Amniotic epithelial cell (primary cell): ENCODE measurements around the gene ARPC2.

Source experiments
- DNase-seq: peaks from one replicate; pipeline ENCODE4 v3.0.0-alpha.2; 2010; ENCODE audit warnings: low read depth

ARPC2 gene

DNA sequence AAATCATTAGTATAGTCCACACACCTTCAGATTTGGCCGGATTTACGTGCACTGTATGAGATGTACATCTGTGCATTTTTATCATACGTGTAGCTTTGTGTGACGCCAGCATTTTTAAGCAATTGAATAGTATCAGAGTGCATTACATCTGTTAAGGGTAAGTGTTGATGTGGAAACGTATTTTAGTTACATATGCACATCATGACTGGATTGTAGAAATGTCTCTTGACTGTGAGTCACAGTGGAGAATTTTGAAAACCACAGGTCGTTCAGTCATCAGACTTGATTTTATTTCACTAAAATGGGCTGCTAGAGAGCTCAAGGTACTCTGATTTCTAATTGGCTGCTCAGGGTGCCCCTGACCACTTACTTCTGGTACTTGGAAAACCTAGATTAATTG, 38.5 kb downstream of the ARPC2 start:
- DNase-seq, result peak; percentile 90

DNA sequence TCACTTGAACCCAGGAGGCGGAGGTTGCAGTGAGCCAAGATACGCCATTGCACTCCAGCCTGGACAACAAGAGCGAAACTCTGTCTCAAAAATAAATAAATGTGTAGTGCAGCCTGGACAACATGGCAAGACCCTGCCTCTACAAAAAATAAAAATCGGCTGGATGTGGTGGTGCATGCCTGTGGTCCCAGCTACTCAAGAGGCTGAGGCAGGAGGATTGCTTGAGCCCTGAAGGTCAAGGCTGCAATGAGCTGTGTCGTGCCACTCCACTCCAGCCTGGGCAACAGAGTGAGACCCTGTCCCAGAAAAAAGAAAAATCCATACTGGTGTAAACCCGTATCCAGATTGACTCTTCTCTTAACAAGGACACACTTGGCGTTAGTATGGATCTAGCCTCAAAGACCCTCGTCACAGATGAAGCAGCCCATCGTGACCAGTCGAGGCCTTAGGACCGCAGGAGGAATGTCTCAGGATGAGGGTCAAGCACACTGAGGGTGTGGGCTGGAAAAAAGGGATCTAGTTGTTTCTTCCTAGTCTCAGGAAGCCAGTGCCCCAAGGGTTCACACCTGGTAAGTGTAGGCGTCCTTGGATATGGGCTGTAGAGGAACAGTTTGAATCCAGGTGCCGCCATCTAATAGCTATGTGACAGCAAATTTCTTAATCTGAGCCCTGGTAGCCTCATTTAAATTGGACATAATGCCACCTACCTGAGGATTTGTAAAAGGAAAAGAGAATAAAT, 39.8 kb downstream of the ARPC2 start:
- DNase-seq, result no peak

DNA sequence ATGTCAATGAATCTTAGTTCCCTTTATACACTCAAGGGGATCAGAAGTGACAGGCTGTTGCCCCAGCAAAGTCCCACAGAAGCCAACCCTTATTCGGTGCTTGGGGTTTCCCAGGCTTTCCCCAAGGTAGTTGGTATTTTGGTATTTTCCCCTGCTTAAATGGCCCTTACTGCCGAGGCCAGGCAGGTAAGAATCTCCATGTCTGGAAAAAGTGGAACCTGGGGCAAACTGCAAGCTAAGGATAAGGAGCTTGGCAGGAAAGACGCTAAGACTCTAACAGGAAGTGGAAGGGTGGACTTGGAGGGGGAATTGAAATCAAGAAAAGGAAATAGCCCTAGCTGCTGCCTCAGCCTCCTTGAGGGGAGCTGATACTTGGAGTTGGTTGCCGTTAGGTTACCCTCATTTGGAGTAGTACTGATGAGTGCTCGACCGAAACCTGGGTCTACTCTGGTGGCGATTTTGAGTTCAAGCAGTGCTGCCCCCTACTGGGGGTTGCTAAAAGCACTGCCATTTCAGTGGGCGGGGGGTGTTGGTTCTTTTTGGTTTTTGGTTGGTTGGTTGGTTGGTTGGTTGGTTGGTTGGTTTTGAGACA, 40.5 kb downstream of the ARPC2 start:
- DNase-seq, result no peak

DNA sequence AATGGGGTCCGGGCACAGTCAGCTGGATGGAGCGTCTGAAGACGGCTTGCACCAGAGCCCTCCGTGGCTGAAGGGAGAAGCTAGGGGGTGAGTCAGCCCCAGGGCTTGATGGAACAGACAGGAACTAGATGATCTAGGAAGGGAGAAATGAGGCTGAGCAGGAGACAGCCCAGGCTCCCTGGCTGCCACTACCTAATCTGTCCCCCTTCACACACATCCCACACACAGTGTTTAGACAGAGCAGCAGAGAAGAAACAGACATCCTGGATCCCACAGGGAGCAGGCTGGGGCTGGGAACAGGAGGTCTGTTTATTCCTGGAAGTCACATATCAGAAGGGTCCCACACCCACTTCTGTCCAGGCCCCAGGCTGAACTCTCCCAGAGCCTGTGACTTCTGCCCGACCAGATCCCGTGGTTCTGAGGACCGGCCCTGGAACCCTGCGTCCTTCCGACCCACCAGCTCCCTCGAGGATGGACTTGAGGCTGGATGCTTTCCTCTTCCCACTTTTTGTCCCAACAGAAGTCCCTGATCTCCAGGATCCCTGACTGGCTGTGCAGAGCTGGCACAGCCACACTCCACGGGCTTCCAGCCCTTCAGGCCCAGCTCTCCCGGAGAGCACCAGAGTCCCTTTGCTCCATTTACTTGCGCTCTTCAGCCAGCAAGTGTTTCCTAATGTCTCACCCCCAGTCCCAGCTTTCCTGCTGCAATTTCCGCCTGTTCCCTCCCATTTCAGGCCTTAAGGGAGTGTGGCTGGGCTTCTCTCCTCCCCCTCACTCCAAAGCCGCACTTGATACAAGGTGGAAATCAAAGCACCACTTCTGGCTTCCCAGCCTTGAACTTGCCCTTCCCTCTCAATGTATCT, 42.3 kb downstream of the ARPC2 start:
- DNase-seq, result peak; percentile 97

DNA sequence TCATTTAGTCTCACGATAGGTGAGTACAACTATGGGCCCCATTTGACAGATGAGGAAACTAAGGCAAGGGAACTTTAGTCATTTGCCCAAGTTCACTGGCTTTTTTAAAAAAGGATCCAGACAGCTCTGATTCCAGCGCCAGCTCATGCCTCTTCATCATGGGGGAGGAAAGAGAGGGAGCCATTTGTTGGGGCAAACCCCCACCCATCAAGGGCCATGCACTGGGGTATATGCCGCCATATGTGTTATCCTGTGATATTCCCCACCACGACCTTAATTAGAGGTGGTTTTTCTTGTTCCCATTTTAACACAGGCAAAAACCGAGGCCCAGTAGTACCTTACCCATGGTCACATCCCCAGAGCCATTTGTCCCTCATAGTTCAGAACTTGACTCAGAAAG, 43.2 kb downstream of the ARPC2 start:
- DNase-seq, result no peak

DNA sequence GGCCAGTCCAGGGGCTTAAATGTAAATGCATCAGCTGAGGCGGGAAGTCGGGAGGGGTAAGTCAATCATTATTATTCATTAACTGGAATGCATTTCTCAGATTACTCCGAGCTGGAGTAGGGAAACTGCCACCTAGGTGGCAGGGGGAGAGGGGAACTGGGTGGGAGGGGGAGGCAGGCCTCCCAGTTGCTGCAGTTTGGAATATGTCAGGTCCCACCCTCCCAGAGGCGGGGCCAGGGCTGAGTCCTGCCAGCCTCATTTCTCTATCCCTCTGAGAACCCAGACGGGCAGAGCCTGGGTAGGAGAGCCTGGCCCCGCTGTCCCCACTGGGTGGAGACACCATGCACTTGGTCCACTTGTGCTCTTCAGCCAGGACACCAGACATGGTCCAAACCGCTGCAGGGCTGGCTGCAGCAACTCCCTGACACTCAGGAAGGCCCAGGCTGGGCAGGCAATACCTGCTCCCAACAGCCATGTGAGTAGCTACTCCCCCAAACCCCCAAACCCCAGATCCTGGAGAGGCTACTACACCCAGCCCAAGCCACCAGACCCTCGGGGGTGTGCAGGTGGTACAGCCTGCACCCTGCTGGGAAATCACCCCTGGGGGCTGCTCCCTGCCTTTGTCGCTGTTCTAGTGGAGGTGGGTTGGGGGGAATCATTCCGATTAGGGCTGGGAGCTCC, 43.9 kb downstream of the ARPC2 start, which contains the start of gene GPBAR1:
TSS of gene GPBAR1 (plus strand) at position 274 of the 681 bp plus-strand sequence. CDS start 1,710 bp downstream, outside the sequence.
- no peak for DNase-seq

DNA sequence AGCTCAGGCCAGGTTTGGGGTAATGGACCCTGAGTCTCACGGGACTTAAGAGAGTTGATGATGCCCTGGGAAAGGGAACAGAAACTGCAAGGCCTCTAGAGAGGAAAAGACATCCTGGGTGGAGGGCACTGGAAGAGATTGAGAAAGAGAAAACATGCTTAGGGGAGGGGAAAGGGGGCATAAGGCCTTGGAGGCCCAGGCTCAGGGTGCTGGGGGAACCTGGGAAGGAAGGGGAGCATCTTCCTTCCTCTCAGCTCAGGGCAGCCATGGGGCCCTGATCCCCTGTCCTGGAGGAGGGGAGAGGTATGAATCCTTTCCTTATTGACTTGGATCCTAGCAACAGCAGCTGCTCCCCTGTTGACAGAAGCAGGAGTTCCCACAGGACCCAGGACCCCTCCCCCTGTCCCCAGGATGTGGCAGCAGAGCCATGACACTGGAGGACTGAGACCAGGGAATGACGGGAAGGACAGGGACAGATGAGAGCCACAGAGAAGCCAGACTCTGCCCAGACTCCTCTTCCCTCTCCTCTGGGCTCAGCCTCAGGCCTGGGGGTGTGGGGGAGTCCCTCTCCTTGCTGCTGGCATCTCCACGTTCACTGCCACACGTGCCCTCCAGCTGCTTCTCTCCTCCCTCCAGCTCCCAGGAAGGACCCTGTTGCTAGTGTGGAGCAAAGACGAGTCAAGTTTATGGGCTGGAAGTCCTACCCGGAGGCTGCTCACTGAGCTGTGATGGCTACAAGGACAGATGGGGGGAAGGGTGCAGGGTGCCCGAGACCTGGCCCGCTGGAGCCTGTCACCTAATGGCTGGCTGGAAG, 44.6 kb downstream of the ARPC2 start:
- DNase-seq, result no peak

GRCh38 chr2:218262237-218262600, 45.2 kb downstream of the ARPC2 start:
- no peak for DNase-seq

DNA sequence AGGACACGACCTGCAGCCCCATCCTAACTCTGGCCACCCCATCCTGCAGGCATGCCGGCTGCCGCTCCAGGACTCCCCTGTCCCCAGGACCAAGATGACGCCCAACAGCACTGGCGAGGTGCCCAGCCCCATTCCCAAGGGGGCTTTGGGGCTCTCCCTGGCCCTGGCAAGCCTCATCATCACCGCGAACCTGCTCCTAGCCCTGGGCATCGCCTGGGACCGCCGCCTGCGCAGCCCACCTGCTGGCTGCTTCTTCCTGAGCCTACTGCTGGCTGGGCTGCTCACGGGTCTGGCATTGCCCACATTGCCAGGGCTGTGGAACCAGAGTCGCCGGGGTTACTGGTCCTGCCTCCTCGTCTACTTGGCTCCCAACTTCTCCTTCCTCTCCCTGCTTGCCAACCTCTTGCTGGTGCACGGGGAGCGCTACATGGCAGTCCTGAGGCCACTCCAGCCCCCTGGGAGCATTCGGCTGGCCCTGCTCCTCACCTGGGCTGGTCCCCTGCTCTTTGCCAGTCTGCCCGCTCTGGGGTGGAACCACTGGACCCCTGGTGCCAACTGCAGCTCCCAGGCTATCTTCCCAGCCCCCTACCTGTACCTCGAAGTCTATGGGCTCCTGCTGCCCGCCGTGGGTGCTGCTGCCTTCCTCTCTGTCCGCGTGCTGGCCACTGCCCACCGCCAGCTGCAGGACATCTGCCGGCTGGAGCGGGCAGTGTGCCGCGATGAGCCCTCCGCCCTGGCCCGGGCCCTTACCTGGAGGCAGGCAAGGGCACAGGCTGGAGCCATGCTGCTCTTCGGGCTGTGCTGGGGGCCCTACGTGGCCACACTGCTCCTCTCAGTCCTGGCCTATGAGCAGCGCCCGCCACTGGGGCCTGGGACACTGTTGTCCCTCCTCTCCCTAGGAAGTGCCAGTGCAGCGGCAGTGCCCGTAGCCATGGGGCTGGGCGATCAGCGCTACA, 45.9 kb downstream of the ARPC2 start:
- DNase-seq, result no peak

DNA sequence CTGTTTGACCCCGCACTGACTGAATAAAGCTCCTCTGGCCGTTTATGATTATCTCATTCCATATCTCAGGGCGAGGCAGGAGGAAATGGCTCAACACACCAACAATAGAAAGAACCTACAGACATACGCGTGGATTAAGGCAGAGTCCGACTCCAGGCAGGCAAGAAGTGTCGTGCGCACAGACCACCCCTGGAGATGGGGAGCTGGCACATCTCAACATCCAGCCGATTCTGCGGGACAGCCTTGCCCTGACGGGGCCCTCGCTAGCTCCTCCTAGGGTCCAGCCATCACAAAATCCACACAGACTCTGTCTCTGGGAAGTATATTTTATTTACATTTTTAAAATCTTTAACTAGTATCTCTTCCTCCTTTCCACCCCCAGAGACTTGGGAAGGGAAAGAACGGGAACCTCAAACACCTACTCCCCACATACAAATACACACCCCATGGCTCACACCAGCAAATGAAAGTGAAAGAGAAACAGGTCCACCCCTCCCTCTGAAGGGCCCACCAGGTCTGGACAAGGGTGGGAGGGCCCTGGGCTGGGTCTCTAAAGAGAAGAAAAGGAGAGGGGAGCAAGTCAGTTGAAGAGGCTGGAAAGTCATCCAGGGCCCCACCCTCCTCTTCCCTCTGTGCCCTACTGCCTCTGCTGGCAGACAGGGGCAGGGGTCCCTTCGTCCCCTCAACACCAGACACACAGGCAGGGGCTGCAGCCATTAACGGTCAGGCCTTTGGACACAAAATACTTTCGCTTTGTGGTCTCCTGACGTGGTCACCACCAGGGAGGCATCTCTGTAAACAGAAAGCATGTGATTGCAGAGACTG, 47.0 kb downstream of the ARPC2 start:
- DNase-seq, result no peak

DNA sequence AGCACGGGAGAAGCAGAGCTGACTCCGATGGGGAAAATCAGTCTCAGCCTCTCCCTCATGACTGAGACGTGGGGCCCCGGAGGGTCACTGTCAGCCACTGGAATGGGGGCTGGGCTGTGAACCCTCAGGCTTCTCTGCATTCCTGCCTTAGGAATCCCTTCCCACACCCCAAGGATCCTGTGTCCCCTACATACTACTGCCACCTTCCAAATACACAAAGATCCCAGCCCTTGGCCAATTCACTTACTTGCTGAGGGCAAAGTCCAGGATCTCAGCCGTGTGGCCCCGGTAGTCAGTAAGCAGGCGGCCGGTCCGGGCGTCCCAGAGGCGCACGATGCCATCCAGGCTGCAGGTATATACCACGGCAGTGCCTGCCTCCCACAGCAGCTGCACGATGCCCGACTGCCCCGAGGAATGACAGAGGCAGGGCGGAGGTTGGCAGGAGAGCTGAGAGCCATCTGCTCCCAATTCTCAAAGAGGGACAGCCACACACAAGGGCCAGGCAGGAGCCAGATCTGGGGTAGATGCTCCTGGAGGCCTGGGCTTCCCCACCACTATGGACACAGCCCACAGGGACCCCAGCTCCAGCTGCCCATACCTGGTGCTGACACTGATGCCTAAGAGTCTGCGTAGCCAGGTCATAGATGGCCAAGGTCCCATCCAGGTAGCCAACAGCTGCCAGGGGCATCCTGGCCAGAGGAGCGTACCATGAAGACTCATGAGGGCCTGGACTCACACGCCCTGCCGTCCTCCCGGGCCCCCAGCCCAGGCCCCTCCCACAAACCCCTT, 48.0 kb downstream of the ARPC2 start:
- DNase-seq, result no peak

GRCh38 chr2:218265626-218266025, 48.6 kb downstream of the ARPC2 start:
- no peak for DNase-seq

DNA sequence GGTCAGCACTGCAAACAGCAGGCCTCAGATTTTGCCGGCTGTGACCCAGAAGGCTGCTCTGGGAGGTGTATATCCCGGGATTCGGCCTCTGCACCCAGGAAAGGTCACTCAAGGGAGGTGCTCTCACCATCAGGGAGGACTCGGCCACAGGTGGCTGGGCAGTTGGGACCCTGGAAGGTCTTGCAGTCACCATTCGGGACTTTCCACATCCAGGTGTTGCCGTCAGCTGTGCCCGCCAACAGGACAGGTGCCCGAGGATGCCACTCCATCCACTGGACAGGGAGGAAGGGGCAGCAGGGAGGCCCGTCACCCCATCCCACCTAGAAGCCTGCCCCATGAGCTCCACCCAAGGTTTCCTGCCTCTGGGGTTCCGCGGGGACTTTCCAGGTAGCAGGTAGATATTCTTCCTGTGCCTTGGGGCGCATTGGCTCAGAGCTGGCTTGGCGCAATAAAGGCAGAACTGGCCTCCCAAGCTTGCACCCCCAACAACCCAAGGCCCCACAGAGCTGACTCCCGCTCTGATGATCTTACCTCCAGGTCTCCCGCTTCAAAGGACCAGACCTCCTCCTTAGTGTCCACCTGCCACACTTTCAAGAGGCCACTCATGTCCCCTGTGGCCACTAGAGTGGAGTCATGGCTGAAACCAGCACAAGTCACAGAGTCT, 49.5 kb downstream of the ARPC2 start:
- no peak for DNase-seq

- no peak for DNase-seq
Observed at GRCh38 chr2:218267259-218267658, 50.3 kb downstream of the ARPC2 start.

- DNase-seq, result peak; percentile 99
Observed at GRCh38 chr2:218269900-218270720, 53.1 kb downstream of the ARPC2 start, which contains the start of the genes AAMP and PNKD. AAMP (minus strand) TSS chr2:218270137; CDS start chr2:218270086, 51 bp downstream. PNKD (plus strand) TSS chr2:218270519; CDS start chr2:218270536, 17 bp downstream.

- no peak for DNase-seq
Observed at GRCh38 chr2:218270721-218271486, 53.9 kb downstream of the ARPC2 start.
